ENCODE results near the gene SLC29A2.

The SLC29A2 gene, protein sequence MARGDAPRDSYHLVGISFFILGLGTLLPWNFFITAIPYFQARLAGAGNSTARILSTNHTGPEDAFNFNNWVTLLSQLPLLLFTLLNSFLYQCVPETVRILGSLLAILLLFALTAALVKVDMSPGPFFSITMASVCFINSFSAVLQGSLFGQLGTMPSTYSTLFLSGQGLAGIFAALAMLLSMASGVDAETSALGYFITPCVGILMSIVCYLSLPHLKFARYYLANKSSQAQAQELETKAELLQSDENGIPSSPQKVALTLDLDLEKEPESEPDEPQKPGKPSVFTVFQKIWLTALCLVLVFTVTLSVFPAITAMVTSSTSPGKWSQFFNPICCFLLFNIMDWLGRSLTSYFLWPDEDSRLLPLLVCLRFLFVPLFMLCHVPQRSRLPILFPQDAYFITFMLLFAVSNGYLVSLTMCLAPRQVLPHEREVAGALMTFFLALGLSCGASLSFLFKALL

DNA sequence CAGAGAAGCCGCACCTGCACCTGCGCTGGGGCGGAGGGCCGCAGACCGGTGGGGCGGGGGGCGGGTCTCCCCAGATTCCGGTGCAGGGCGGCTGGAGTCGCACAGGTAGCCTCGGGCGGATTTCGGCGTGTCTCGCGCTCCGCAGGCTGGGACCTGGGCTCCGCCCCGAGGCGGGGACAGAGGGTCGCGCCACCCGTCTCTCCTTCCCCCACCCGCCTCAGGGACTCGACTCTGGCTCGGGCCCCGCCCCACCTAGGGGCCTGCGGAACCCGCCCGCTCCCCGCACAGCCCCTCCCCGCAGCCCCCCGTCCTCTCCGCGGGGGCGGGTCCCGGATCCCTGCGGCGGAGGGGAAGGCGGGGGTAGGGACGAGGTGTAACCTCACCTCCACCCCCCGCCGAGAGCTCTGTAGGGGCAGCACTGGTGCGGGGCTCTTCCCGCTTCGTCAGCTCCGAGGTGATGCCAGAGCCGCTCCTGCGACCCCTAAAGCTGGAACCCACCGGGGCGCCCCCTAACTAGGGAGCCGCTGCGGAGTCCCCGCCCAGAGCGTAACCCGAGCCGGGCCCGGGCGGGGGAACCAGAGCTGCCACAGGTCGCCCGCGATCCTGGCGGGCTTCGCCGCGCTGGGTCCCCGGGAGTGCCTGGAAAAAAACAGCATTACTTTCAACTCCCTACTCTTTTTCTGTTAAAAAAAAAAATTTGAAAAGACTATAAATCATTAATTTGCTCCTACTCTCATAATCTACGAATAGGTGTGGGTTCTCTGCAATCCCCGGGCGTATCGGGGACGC lies at the start of gene SLC29A2:
Gene SLC29A2 (minus strand): TSS at position 134 of the 789 bp plus-strand sequence. CDS start 169 bp downstream, outside the sequence.
- no peak for DNase-seq (ENCODE audit: low read depth in 2 of 2)

DNA sequence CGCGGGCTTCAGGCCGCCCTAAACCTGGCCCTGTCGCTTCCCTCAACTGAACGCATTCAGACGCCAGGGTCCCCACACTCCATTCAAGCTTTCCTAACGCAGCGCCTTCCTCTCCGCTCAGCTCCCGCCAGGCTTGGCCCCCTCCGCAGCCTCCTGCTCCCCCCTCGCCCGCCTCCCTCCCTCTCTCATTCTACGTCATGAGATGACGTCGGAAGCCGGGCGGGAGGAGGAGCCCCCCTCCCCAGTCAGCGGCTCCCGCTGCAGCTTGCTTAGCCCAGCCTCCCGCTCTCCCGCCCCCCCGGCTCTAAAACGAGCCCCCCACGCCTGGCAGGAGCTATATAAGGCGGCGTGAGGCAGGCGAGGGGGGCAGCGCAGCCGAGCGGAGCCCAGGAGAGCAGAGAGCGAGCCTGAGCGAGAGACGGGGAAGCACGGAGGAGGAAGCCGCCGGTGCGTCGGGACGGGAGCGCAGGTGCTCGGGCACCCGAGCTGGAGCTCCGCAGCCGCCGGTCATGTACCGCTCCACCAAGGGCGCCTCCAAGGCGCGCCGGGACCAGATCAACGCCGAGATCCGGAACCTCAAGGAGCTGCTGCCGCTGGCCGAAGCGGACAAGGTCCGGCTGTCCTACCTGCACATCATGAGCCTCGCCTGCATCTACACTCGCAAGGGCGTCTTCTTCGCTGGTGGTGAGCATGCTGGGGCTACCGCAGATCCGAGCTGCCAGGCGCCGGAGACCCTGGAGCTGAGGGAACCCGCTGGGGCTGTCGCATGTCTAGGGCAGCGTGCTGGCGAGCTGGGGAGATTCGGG lies 49.3 kb upstream of the SLC29A2 start, which contains the start of gene NPAS4:
Gene NPAS4 (plus strand): TSS at position 365 of the 806 bp plus-strand sequence. CDS start 145 bp downstream, at position 510.
- DNase-seq (ENCODE audit: low read depth in 2 of 2): no peak

DNA sequence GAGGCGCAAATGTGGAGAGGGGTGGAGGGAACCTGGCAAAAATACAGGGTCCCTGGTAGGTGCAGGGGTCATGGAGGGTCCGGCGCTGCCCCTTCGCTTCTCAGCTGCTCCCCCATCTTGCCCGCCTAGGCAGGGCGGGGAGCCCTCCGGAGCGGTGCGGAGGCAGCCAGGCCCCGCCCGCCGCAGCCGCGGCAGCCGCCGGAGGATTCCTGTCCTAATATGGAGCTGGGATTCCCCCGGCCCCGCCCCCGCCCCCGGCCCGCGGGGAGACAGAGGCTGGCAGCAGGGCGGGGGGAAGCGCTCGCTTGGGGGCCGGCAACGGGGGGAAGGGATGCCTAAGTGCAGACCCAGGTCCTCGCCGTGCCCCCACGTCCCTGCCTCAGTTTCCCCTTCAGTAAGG lies 48.3 kb upstream of the SLC29A2 start:
- DNase-seq (ENCODE audit: low read depth in 2 of 2): no peak

DNA sequence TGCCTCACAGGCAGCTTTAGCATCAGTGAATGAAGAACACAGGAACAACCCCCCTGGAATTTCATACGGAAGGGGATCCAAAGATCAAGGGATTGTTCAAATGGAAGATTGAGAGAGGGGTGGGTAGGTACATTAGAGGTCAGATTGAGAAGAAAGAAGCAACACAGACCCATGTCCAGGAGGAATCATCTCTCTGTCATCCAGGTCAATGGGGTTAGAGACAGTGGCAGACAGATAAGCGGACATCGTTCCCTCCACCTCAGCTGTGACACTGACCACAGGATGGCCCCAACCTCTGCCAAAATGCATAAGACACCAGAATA lies 47.4 kb upstream of the SLC29A2 start:
- DNase-seq (ENCODE audit: low read depth in 2 of 2): no peak

DNA sequence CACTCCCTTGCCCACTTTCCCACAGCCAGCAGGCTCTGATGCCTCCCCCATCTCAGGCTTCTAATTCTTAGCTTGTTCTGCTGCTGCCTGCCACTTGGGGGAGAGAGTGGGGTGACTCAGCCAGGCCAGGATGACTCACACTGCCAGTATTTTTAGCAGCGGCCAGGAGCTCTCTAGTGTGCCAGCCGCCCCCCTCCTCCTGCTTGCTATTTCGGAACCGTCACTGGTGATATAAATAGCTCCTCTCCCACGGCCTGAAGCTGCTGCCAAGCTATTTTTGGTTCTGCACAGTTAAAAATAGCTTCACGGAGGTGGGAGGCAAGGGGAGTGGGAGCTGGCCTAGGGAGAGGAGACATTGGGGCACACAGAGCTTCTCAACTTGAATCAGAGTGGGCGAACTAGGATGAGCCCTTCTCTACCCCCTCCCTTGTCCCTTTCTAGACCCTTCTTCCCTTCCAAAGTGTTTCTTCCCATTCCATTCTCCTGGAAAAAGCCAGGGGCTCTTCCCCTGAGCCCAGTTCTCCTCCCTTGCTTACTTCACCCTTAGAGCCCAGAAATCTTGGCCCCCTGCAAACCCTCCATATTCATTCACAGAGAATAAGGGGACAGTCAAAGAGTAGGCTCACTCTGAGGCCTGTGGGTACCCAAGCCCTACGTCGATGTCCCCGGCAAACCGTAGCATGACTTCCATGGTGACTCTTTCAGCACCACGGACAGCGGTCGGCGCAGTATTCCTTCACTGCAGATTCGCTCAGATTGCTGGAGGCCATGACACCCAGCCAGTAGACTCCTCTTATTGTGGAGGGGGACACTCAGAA lies 46.8 kb upstream of the SLC29A2 start:
- DNase-seq (ENCODE audit: low read depth in 2 of 2): peak; percentile 92 to 93

DNA sequence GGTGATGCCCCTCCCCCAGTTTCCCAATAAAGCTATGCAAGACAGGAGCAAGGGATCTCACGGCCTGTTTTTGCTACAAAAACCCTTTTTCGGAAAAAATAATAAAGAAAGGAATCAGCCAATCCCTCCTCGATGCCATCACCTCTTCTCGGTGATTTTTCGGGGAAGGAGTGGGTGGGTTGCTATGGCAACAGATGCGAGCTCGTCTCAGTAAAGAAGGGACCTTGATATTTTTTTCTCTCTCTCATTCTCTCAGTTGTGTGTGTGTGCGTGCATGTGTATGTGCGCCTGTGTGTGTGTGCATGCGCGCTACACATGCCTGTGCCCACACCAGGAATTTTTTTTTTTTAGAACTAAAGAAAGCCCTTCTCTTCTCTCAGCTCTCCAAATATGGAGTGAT lies 45.4 kb upstream of the SLC29A2 start:
- DNase-seq (ENCODE audit: low read depth in 2 of 2): no peak

DNA sequence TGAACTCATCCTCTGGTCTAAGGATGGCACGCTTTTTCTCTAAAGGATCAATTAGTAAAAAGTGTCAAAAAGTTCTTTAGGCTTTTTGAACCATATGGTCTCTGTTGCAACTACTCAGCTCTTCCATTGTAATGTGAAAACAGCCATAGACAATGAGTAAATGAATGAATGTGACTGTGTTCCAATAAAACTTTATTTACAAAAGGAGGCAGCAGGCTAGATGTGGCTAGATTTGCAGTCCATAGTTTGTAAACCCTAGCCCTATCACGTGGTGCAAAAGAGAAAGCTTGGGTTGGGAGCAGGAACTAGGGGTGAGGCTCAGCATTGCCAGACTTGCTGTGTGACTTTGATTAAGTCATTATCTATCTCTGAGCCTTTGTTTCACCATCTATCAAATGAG lies 43.9 kb upstream of the SLC29A2 start:
- no peak for DNase-seq (ENCODE audit: low read depth in 2 of 2)

DNA sequence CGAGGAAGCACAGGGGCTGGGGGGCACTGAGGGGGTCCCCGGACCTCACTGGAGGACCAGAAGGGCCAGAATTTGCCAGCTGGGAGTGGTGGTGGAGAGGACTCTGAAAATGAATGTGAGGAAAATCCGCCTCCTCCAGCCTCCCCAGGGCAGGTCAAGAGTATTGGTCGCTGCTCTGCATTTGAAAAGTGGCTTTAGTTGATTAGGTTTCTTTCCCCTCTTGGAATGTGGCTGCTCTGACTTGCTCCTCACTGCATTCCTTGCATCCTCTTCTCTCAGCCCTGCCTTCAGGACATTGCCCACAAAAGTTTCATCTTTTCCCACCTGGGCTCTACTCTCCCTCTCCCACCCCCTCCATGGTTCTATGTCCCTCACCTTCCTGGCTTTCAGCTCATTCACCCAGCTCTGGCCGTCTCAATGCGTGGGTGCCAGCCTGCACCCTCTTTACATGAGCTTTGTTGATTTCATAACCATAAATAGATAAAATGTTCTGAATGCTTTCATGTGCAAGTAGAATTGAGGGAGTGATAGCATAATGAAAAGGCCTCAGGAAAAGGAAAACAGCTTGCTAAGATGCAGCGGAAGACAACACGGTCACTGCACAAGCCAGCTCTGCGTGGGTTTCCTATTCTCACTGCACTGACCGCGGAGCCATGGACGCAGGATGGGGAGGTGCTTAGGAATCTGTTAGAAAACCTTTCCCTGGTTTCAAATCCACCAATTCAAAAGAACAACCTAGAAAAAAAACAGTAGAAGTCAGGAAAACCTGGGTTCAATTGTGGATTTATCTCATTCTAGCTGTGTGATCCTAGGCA lies 42.8 kb upstream of the SLC29A2 start:
- no peak for DNase-seq (ENCODE audit: low read depth in 2 of 2)

DNA sequence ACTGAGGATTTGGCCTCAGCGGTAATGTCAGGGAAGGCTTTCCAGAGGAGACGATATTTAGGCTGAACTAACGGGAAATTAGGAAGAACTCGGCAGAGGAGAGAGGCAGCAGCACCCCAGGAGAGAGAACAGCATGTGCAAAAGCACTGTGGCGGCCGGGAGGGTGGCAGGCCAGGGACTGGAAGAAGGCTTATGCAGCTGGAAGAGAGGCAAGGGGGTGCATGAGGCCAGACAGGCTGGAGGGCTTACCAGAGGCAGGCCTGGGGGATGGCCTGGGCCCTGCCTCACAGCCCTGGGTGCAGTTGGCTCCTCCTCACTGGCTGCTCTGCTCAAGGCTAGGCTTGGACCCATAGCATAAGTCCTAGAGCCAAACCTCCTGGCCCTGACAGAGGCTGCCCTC lies 41.6 kb upstream of the SLC29A2 start:
- DNase-seq (ENCODE audit: low read depth in 2 of 2): no peak

DNA sequence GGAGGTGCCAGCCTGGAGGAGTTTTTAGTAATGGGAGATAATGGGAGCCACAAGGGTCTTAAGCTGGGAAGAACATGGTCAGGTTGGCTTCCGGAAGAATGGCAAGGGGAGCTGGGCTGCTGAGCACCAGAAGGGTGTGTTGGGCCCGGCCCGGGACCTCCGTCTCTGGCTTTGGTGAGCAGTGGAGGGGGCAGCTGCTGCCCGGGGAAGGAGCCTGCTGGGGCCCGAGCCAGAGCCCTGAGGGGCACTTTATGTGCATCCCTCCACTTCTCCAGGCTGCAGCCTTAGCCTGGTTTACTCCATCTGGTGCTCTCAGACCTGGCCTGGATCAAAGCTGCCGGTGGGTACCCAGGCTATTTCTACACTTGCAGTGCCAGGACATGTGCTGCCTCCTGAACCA lies 40.5 kb upstream of the SLC29A2 start:
- DNase-seq (ENCODE audit: low read depth in 2 of 2): no peak

DNA sequence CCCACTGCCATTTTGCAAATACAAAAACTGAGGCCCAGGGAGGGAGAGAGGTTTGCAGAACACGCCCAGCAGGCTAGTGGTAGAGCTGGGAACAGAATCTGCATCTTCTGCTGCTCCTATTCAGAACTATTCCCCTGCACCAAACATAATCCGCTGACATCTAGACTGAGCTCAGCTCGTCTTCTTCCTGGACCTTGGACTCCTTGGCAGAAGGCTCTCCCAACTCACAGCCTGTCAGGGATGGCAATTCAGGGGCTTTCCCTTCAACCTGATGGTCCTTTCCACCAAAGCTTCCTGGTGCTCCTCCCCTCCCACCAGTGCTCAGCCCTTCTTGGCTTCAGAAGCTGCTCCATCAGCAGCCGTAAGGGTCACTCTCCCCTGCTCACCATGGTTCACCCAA lies 39.8 kb upstream of the SLC29A2 start:
- no peak for DNase-seq (ENCODE audit: low read depth in 2 of 2)

DNA sequence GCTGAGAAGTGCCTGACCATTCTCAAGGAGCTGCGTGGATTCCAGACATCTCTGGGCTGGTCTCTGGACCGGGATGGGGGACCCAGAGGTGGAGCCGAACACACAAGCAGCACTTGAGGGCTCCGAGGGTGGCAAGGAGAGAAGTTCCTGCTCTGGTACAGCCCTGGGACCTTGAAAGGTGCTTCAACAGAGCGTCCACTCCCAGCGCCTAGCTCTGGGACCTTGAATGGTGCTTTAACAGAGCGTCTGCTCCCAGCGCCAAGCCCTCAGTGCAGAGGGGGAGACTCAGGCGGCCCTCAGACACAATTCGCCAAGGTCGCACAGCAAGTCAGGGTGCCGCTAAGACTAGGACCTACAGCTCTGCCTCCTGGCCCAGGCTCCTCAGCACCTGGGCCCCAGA lies 38.6 kb upstream of the SLC29A2 start:
- DNase-seq (ENCODE audit: low read depth in 2 of 2): no peak

DNA sequence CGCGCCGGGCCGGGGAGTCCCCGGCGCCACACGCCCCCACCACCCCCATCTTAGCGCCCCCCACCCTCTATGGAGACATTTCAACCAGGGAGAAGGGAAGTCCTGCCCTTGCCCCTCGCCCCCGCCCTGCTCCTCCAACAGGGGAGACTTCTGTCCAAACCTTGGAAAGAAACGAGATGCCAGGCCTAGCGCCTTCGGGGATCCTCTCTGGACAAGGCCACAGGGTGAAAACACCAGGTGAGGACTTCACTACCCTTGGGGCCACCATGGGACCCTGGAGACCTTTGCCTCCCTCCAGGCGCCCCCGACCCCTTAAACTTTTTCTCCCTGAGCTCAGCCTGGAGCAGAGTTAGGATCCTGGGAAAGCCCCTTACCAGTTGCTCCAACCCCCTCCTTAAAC lies 37.7 kb upstream of the SLC29A2 start:
- DNase-seq (ENCODE audit: low read depth in 2 of 2): no peak

DNA sequence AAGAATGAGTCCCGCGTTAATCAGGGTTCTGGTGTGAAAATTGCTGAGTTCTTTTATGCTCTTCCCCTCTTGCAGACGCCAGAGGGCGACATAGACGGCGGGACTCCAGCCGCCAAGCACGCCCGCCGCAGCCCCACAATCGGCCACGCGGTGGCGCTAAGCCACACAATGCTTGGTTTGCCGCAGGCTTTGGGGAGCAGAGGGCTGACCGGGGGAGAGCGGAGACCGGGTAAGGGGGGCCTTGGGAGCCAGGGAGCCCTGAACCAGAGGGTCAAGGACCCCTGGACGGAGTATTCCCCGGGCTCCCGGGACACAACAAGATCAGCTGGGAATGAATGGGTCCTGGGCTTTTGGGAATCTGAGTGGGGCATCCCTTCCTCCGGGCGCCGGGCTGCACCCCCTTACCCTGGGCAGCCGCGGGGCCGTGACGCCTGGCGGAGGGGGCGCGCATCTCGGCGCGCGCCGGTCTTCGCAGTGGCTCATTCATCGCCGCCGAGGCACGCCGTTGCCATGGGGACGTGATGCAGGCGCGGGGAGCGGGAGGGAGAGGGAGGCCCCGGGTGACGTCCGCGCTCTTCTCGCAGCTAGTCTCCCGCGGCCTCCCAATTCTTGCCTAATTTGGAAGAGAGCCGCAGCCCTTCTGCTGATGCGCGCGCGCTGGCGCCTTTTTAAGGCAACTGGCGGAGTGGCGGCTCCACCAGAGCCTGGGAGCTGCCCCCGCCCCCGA lies 37.1 kb upstream of the SLC29A2 start:
- DNase-seq (ENCODE audit: low read depth in 2 of 2): peak; percentile 91 to 93

DNA sequence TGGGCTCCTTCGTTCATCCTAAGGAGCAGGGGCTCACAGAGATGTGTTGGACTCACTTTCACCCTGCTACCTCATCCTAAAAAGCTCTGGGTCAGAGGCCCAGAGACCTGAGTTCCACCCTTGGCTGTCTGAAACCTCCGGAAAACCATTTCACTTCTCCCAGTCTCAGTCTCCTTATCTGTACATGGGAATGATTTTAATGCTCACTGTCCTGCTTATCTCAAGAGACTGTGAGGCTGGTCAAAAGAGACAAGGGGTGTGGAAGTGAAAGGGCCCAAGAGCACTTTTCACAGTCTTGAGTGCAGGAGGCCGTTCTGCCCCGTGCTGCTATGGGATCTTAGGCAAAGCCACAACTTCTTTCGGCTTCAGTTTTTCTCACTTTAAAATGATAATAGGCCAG lies 36.1 kb upstream of the SLC29A2 start:
- no peak for DNase-seq (ENCODE audit: low read depth in 2 of 2)

DNA sequence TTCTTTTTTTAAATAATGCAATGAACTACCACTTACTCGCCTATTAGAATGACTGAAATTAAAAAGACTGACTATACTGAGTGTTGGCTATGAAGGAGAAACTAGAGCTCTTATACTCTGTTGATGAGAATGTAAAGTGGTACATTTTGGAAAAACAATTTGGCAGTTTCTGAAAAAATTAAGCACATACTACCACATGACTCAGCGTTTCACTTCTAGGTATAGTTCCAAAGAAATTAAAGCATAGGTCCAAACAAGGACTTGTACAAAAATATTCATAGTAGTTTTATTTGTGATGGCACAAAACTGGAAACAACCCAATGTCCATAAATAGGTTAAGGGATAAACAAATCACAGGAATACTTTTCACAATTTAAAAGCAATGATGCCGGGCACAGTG lies 22.4 kb upstream of the SLC29A2 start:
- DNase-seq (ENCODE audit: low read depth in 2 of 2): no peak

DNA sequence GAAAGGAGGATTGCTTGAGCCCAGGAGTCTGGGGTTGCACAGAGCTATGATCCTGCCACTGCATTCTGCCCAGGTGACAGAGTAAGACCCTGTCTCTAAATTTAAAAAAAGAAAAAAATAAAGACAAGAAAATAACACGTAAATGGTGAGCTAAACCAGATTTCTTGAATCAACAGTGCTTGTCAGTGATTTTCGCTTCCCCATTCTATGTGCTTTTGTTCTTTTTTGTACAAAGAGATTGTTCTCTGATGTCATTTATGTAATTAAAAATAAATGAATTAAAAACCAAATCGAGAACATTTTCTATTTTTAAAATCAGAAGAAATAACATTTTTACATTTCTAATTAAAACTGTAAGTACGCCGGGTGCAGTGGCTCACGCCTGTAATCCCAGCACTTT lies 19.8 kb upstream of the SLC29A2 start:
- no peak for DNase-seq (ENCODE audit: low read depth in 2 of 2)

DNA sequence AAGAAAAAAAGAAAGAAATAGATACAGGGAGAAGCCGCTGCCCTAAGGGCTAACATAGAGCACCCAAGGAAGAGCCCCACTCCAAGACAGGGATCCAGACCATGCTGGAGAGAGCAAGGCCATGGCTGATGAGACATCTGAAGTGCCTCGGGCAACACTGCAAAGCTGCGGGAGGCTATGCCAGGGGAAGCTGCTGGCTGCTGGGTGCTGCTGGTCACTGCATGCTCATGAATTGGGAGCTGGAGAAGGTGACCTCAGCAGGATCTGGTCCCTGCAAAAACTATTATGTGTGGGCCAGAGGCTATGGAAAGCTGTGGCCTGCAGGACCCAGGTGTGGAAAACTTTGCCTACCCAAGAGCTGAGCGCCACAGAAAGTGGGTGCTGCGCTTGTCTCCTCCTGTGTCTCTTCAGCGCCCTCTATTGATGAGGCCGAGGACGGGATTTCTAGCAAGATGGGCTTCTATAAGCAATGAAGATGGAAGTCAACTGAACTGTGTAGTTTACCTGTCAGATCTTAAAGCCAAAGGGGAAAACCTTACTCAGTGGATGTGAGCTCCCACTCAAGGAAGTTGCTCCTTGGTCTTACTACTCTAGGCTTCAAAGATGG lies 17.3 kb upstream of the SLC29A2 start:
- DNase-seq (ENCODE audit: low read depth in 2 of 2): peak; percentile 30 to 38

Data from fibroblast of skin of left quadriceps (primary cell).